IMR-90 (cell line): ENCODE data around the gene CERS4. TPM values are rescaled to one million over a fixed set of nuclear protein-coding genes. Genes with fewer than 3 reads are reported as not detected.

Experiments
- ATAC-seq: fragments of 200-7000 bp; cut with Tn5 transposase; 2 replicates; pipeline ENCODE4 v1.9.1; 2020; ENCODE audit warnings: low read depth, mild to moderate bottlenecking, moderate library complexity
- BruUV-seq: library from RNA; stranded (reverse); fragments of 400-500 nt; replicated peaks from 2 replicates; lab custom pipeline; 2021; lab: Mats Ljungman, UMichigan
- CTCF ChIA-PET: fragments of 300-600 bp; formaldehyde crosslinking; extraction: SDS; loops from one replicate; lab custom pipeline; 2021; ENCODE audit warnings: antibody characterized with exemption; lab: Yijun Ruan, JAX
- POLR2A ChIA-PET: fragments of 300-600 bp; sonication (Branson Sonifier 250); formaldehyde crosslinking; loops from one replicate; lab custom pipeline; 2022; ENCODE audit warnings: antibody characterized with exemption; ENCODE audit not compliant: unreplicated experiment; lab: Charles Lee
- DNase-seq: peaks from one replicate; pipeline ENCODE4 v3.0.0; 2013
- H2AFZ ChIP-seq: replicated peaks from 2 replicates; pipeline ENCODE3; 2013; ENCODE audit warnings: low read length, mild to moderate bottlenecking; ENCODE audit not compliant: poor library complexity
- H2AK5ac ChIP-seq: 2 replicates; pipeline ENCODE4 v1.6.1; 2013; ENCODE audit warnings: low read depth, low read length, inconsistent platforms
- H2AK9ac ChIP-seq: replicated peaks from 2 replicates; pipeline ENCODE3; 2013; ENCODE audit warnings: mild to moderate bottlenecking, low read depth, low read length, moderate library complexity; ENCODE audit not compliant: poor library complexity
- H2BK120ac ChIP-seq: 2 replicates; pipeline ENCODE4 v1.6.1; 2013; ENCODE audit warnings: low read depth, low read length, inconsistent platforms
- H2BK15ac ChIP-seq: 3 replicates; pipeline ENCODE4 v1.6.1; 2013; ENCODE audit warnings: low read depth, low read length, inconsistent platforms
- H2BK20ac ChIP-seq: 2 replicates; pipeline ENCODE4 v1.6.1; 2013; ENCODE audit warnings: low read depth, mild to moderate bottlenecking, inconsistent platforms, low read length, moderate library complexity
- H2BK5ac ChIP-seq: 2 replicates; pipeline ENCODE4 v1.6.1; 2013; ENCODE audit warnings: mild to moderate bottlenecking, low read depth, low read length, inconsistent platforms; ENCODE audit not compliant: poor library complexity, severe bottlenecking
- H3K14ac ChIP-seq: replicated peaks from 2 replicates; pipeline ENCODE4 v1.6.1; 2013; ENCODE audit warnings: low read depth, low read length, inconsistent platforms
- H3K18ac ChIP-seq: 2 replicates; pipeline ENCODE4 v1.6.1; 2013; ENCODE audit warnings: low read depth, low read length, control low read depth
- H3K23ac ChIP-seq: 2 replicates; pipeline ENCODE4 v1.6.1; 2013; ENCODE audit warnings: low read depth, low read length, inconsistent platforms
- H3K27ac ChIP-seq: 2 replicates; pipeline ENCODE4 v1.5.1; 2013; ENCODE audit warnings: mild to moderate bottlenecking, control low read depth, low read length; ENCODE audit not compliant: insufficient read depth
- H3K27me3 ChIP-seq: 2 replicates; pipeline ENCODE4 v1.6.1; 2013; ENCODE audit warnings: low read length; ENCODE audit not compliant: control insufficient read depth, insufficient read depth
- H3K36me3 ChIP-seq: 2 replicates; pipeline ENCODE4 v1.6.1; 2013; ENCODE audit warnings: low read length, mixed read lengths; ENCODE audit not compliant: control insufficient read depth, insufficient read depth
- H3K4ac ChIP-seq: 2 replicates; pipeline ENCODE4 v1.6.1; 2013; ENCODE audit warnings: low read depth, low read length, inconsistent platforms
- H3K4me1 ChIP-seq: 2 replicates; pipeline ENCODE4 v1.6.1; 2013; ENCODE audit warnings: low read length, mixed read lengths; ENCODE audit not compliant: control insufficient read depth, insufficient read depth
- H3K4me2 ChIP-seq: 2 replicates; pipeline ENCODE4 v1.6.1; 2013; ENCODE audit warnings: low read depth, mild to moderate bottlenecking, control low read depth, low read length, moderate library complexity
- H3K4me3 ChIP-seq: 2 replicates; pipeline ENCODE4 v1.5.1; 2013; ENCODE audit warnings: low read depth, mild to moderate bottlenecking, control low read depth, low read length, moderate library complexity; ENCODE audit not compliant: insufficient read depth
- H3K56ac ChIP-seq: 2 replicates; pipeline ENCODE4 v1.6.1; 2013; ENCODE audit warnings: low read length, inconsistent platforms; ENCODE audit not compliant: insufficient read depth; ENCODE audit errors: extremely low read depth
- H3K79me1 ChIP-seq, 2 experiments: 2 replicates each; pipeline ENCODE4 v1.6.1; 2013; ENCODE audit warnings: low read length in 2 of 2, inconsistent platforms in 1 of 2, low read depth in 1 of 2
- H3K9ac ChIP-seq: 2 replicates; pipeline ENCODE4 v1.6.1; 2013; ENCODE audit warnings: low read depth, low read length, control low read depth
- H3K9me1 ChIP-seq: 2 replicates; pipeline ENCODE4 v1.6.1; 2013; ENCODE audit warnings: low read length, inconsistent platforms; ENCODE audit not compliant: insufficient read depth
- H3K9me3 ChIP-seq: 2 replicates; pipeline ENCODE4 v1.6.1; 2013; ENCODE audit warnings: low read length; ENCODE audit not compliant: control insufficient read depth, insufficient read depth
- H4K20me1 ChIP-seq: 2 replicates; pipeline ENCODE4 v1.6.1; 2013; ENCODE audit warnings: low read length, inconsistent platforms; ENCODE audit not compliant: insufficient read depth
- H4K5ac ChIP-seq: 2 replicates; pipeline ENCODE4 v1.6.1; 2013; ENCODE audit warnings: mild to moderate bottlenecking, low read depth, low read length, control low read depth
- H4K8ac ChIP-seq, 2 experiments: 2 replicates each; pipeline ENCODE4 v1.6.1; 2013; ENCODE audit warnings: low read depth in 2 of 2, low read length in 2 of 2, control low read depth in 1 of 2, inconsistent platforms in 1 of 2
- H4K91ac ChIP-seq: 2 replicates; pipeline ENCODE4 v1.6.1; 2013; ENCODE audit warnings: low read depth, low read length, inconsistent platforms; ENCODE audit not compliant: insufficient read depth
- BHLHE40 ChIP-seq: fragments of 150-350 bp; IDR thresholded peaks from 2 replicates; pipeline ENCODE4 v1.6.1; 2016; ENCODE audit warnings: mild to moderate bottlenecking, low read depth, low read length
- CHD1 ChIP-seq: IDR thresholded peaks from 2 replicates; pipeline ENCODE4 v1.6.1; 2012; ENCODE audit warnings: low read depth, low read length, improper control_type of control experiment
- FOS ChIP-seq: fragments of 150-350 bp; IDR thresholded peaks from 2 replicates; pipeline ENCODE4 v1.6.1; 2016; ENCODE audit warnings: low read depth, low read length
- POLR2A ChIP-seq: IDR thresholded peaks from 2 replicates; pipeline ENCODE4 v1.6.1; 2012; ENCODE audit warnings: mild to moderate bottlenecking, low read depth, low read length
- RCOR1 ChIP-seq: IDR thresholded peaks from 2 replicates; pipeline ENCODE4 v1.6.1; 2012; ENCODE audit warnings: mild to moderate bottlenecking, low read length, improper control_type of control experiment; ENCODE audit not compliant: insufficient replicate concordance
- RFX5 ChIP-seq: IDR thresholded peaks from 2 replicates; pipeline ENCODE4 v1.8.0; 2012; ENCODE audit warnings: low read depth, mild to moderate bottlenecking, low read length, moderate library complexity
- USF2 ChIP-seq: fragments of 150-350 bp; IDR thresholded peaks from 2 replicates; pipeline ENCODE4 v1.6.1; 2017; ENCODE audit warnings: mild to moderate bottlenecking, antibody characterized with exemption, low read length, low read depth
- WGBS, 2 experiments: methylation state at CpG; one replicate each; pipeline versions ENCODE4 v1.1.5 to v1.1.7; 2013; ENCODE audit warnings: missing lambda C conversion rate in 2 of 2; ENCODE audit not compliant: insufficient read length in 1 of 2; ENCODE audit errors: extremely low coverage in 2 of 2; 5-methylcytosine and 5-hydroxymethylcytosine counted together
- dilution Hi-C: fragments of 300-500 bp; cut with HindIII; formaldehyde crosslinking; loops from one replicate; pipeline ENCODE4 v1.14.3; 2018; ENCODE audit warnings: low sequenced_read_pairs; ENCODE audit not compliant: unreplicated experiment
- in situ Hi-C: fragments of 300-500 bp; cut with MboI; formaldehyde crosslinking; loops from 3 replicates; pipeline ENCODE4 v1.14.3; 2019; ENCODE audit warnings: low sequenced_read_pairs, inconsistent platforms, mixed read lengths
- intact Hi-C: fragments of 100-400 bp; cut with micrococcal nuclease; formaldehyde crosslinking; loops from 2 replicates; pipeline ENCODE4 v1.10.0; 2022
- polyA plus RNA-seq, 3 experiments: library from polyadenylated mRNA; depleted of rRNA; stranded (reverse); fragments of >200 nt; gene quantifications; 2 replicates each; pipeline ENCODE4 v1.2.3, GENCODE V29; 2012; ENCODE audit warnings: low replicate concordance in 1 of 3
- total RNA-seq: library from RNA; depleted of rRNA; stranded (reverse); fragments of >200 nt; gene quantifications from 2 replicates; pipeline ENCODE4 v1.2.3, GENCODE V29; 2012
- TF ChIP-seq, protein P1 (sequence below): fragments of 150-350 bp; IDR thresholded peaks from 2 replicates; pipeline ENCODE4 v1.6.1; 2016; ENCODE audit warnings: low read depth, mild to moderate bottlenecking, low read length, moderate library complexity, borderline replicate concordance
- TF ChIP-seq, protein P2 (sequence below): conservative IDR thresholded peaks from 2 replicates; pipeline ENCODE4 v1.5.1; 2012; ENCODE audit warnings: mild to moderate bottlenecking, low read depth, low read length, improper control_type of control experiment

Gene CERS4
- total and polyA plus RNA-seq, 2 of the 4 experiments (the other 2 are of a cell fraction): 3.2 to 5.7 TPM

GRCh38 chr19:8208922-8209461 is at the start of gene CERS4 (continued):
- TF ChIP-seq, protein P1, sequence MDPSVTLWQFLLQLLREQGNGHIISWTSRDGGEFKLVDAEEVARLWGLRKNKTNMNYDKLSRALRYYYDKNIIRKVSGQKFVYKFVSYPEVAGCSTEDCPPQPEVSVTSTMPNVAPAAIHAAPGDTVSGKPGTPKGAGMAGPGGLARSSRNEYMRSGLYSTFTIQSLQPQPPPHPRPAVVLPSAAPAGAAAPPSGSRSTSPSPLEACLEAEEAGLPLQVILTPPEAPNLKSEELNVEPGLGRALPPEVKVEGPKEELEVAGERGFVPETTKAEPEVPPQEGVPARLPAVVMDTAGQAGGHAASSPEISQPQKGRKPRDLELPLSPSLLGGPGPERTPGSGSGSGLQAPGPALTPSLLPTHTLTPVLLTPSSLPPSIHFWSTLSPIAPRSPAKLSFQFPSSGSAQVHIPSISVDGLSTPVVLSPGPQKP: no peak
- TF ChIP-seq RFX5 (no peak), FOS (no peak)

DNA sequence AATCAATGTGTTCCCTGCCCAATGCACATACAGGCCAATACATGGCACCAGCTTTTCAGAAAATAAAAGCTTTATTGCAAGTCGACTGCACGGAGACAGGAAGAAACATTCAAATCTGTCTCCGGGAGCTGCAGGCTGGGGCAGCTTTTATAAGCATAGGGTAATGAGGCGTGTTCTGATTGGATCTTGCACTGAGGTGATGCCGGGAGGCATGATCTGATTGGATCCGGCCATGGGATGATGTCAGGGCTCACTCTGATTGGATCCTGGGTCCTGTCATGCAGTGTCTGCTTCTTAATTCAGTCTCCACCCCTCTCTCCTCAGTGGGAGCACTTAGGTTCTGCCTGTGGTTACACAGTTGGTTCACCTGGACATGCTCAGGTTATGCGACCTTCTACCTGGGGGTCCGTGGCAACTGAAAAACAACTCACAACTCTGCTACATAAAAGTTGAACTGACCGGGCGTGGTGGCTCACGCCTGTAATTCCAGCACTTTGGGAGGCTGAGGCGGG is 48.0 kb upstream of the CERS4 start:
- no peak overlapping the region for H4K8ac ChIP-seq
- no peak overlapping the region for H3K4me3 ChIP-seq
- TF ChIP-seq POLR2A: no peak
- TF ChIP-seq USF2: no peak
- TF ChIP-seq BHLHE40: no peak
- TF ChIP-seq, protein P2, sequence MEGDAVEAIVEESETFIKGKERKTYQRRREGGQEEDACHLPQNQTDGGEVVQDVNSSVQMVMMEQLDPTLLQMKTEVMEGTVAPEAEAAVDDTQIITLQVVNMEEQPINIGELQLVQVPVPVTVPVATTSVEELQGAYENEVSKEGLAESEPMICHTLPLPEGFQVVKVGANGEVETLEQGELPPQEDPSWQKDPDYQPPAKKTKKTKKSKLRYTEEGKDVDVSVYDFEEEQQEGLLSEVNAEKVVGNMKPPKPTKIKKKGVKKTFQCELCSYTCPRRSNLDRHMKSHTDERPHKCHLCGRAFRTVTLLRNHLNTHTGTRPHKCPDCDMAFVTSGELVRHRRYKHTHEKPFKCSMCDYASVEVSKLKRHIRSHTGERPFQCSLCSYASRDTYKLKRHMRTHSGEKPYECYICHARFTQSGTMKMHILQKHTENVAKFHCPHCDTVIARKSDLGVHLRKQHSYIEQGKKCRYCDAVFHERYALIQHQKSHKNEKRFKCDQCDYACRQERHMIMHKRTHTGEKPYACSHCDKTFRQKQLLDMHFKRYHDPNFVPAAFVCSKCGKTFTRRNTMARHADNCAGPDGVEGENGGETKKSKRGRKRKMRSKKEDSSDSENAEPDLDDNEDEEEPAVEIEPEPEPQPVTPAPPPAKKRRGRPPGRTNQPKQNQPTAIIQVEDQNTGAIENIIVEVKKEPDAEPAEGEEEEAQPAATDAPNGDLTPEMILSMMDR: no peak
- no peak for TF ChIP-seq RCOR1
- no peak for TF ChIP-seq CHD1
- no peak overlapping the region for H3K56ac ChIP-seq
- no peak overlapping the region for H2AK9ac ChIP-seq
- H4K20me1 ChIP-seq: no peaks in the 10 kb centered on the region
- no peaks in the 10 kb centered on the region for H3K36me3 ChIP-seq
- POLR2A ChIA-PET: no interaction called here
- no peaks in the 10 kb centered on the region for H3K9me1 ChIP-seq
- no peak overlapping the region for H3K4me2 ChIP-seq
- no peak overlapping the region for H3K4ac ChIP-seq
- no peak overlapping the region for H4K91ac ChIP-seq
- CTCF ChIA-PET: interaction anchor here (0.6 kb wide), 1 partner anchor 107 kb away, joined by 9 read pairs; no protein-coding TSS in a partner anchor
- dilution Hi-C loops (no loop called here), in situ Hi-C loops (no loop called here), intact Hi-C loops (no loop called here)
- H2BK20ac ChIP-seq: no peak overlapping the region
- ATAC-seq (no peak), DNase-seq (no peak)
- no TSS peak for BruUV-seq
- H3K9ac ChIP-seq: no peak overlapping the region
- H3K79me1 ChIP-seq: no peaks in the 10 kb centered on the region
- no peak overlapping the region for H4K5ac ChIP-seq
- peak overlapping the region; percentile 32 for H2AFZ ChIP-seq
- no peak overlapping the region for H3K18ac ChIP-seq
- no peak overlapping the region for H2BK5ac ChIP-seq
- no peaks in the 10 kb centered on the region for H3K27me3 ChIP-seq
- 17% methylated on average over 3 of the region's 12 CpGs; no CpG with 5 or more reads in 1 of the 2 experiments for WGBS, 2 experiments
- H2BK120ac ChIP-seq: no peak overlapping the region
- H3K27ac ChIP-seq: no peak overlapping the region
- H2BK15ac ChIP-seq: no peak overlapping the region
- H3K14ac ChIP-seq: no peak overlapping the region
- no peaks in the 10 kb centered on the region for H3K9me3 ChIP-seq
- H2AK5ac ChIP-seq: no peak overlapping the region
- H3K4me1 ChIP-seq: peaks cover 2% of the 10 kb centered on the region; the same call in 1 of the 2 replicates
- no peak overlapping the region for H3K23ac ChIP-seq
